GM18526 (cell line): ENCODE measurements around the gene NDNF.

Experiments used
- POLR2A ChIP-seq: IDR thresholded peaks from 3 replicates; pipeline ENCODE4 v1.6.1; 2011; ENCODE audit not compliant: insufficient read length; ENCODE audit errors: extremely low read depth

NDNF gene

DNA sequence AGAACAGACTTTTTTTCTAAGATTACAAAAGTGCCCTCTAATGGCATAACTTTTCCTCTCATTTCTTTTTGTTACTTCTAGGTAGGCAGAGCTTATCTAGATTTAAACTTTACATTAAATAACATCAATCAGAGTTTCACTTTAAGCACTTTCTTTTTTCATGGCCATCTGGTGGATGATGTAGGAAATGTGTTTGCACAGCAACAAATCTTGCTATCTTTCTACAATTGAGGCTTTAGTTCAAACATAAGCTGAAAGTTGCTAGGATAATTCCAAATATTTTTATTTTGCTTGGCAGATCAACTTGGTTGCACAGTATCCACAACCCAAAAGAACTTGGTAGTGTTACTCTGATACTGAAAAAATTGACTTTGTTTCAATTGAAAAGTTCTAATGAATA is 22.0 kb downstream of the NDNF start:
- TF ChIP-seq POLR2A, result no peak

DNA sequence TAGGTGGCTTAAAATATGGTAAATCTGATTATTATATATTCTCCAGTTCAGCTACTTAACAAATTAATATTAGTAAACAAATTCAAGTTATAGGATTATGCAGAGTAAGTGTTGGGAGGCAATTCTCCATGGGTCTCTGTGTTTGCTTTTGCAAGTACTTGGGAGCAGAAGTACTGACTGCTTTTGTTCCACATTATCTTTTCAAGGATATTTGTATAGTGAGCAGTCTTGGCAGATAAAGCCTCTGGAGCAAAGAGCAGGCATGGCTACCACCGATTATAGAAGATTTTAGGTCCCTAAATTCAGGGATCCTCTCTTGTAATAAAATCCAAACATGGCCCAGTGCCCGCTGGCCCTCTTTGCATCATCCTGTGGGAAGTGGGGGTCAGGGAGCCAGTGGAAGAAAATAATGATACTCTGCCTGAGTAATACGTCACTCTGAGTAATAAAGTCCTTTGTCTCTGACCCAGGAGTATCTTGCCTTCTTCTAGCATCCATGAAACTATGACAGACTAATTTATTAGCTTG is 23.2 kb downstream of the NDNF start:
- TF ChIP-seq POLR2A, result no peak

DNA sequence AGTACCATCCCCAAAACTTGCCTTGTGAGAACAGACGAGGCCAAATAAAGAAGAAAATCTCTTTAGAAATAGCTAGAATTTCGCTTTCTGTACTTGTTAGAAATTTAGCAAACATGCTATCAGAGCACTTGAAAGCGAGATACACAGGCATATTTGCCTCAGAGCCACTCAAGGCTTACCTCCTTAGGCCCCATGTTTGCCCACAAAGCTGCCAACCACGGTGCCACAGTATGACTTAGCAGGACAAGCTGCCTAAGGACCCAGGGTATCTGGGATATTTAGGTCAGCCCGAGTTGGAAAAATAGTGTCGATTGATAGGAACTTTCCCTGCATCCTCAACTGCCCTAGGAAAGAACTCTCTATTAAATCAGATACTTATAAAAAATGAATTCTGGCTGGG is 24.2 kb downstream of the NDNF start:
- no peak for TF ChIP-seq POLR2A

GRCh38 chr4:121041307-121042090 is 30.8 kb downstream of the NDNF start:
- TF ChIP-seq POLR2A, result no peak

DNA sequence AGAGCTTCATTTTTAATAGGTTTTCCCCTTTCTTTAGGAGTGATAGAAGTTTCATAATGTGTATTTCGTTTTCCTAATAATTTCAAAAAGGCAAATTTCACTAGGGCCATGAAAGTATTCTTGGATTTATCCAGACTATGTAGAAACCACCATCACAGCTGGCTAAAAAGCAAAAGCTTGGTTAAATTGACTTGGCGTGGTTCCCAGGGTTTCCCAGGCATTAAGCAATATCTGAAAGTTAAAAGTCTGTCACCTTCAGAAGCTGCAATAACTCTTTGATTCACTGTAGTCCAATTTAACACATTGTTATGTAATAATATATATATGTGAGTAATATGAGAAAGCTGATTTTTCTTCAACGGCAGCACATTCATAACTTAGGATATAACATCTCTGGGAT is 38.3 kb downstream of the NDNF start:
- no peak for TF ChIP-seq POLR2A

DNA sequence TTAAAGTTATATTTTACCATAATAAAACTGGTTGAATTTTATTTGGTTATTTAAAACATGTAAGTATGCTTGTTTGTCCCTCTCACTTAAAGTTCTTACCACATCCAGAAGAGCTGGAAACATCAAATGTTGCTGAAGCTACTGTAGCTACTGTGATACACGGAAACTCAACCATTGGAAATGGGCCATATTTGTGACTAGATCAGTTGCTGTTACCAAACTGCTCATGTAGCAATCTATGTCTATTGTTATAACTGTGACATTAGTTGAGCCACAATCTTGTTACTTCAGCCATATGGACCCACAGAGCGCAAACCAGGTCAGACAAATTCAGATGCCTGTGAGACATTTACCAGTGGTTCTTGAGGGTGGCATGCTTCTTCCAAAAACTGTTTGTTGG is 41.6 kb downstream of the NDNF start:
- TF ChIP-seq POLR2A, result no peak

- TF ChIP-seq POLR2A, result no peak
Measured at GRCh38 chr4:121030131-121030530, 42.2 kb downstream of the NDNF start.

DNA sequence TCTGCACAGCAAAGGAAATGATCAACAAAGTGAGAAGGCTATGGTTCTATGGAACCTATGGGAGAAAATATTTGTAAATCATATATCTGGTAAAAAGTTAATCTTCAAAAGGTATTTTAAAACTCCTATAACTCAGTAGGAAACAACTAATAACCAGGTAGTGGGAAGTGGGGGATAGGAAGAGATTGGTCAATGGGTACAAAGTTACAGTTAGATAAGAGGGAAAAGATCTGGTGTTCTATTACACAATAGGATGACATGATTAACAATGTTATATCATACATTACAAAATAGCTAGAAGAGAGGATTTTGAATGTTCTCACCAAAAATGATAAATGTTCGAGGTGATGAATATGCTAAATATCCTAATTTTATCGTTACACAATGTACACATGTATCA is 46.3 kb downstream of the NDNF start:
- no peak for TF ChIP-seq POLR2A

DNA sequence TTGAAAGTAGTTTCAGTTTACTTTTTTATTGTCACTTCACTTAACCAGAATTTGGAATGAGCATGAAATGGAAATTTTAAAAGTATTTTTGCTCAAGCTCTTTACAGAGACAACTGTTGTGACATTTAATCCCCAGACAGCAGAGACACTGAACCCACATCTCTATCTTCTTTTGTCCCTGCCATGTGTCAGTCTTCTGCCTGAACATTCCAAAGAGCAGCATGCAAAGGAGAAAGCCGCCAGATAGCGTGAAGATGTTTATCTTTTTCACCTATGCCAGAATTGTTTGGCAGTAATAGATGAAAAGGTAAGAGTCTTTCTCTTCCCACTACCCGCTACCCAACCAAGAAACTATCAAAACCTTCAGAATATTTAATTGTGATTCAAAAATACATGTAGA is 46.8 kb downstream of the NDNF start:
- no peak for TF ChIP-seq POLR2A

DNA sequence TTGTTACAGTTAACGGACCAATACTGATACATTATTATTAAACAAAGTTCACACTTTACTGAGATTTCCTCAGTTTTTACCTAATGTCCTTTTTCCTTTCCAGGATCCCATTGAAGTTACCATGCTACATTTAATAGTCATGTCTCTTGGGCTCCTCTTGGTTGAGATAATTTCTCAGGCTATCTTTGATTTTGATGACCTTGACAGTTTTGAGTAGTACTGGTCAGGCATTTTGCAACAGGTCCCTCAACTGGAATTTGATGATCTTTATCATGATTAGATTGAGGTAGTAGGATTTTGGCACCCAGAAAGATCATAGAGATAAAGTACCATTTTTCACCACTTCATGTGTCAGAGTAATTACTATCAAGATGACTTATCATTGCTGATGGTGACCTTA is 53.8 kb downstream of the NDNF start:
- no peak for TF ChIP-seq POLR2A

DNA sequence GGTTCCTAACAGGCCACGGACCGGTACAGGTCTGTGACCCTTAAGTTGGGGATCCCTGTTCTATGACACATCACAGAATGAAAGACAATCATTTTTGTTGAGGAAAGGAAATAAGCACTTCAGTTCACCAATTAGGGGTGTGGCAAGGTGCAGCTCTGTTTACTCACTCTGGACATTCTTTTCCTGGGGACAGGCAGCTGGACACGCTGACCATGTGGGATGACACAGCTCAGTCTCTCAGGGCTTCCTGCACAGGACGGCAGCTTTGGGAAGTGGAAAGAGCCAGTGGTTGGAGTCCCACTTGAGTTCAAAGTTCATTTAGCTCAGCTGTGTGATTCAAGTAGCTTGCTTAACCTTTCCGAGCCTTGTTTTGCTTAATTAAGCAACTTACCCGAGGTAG is 55.7 kb downstream of the NDNF start:
- TF ChIP-seq POLR2A, result no peak

DNA sequence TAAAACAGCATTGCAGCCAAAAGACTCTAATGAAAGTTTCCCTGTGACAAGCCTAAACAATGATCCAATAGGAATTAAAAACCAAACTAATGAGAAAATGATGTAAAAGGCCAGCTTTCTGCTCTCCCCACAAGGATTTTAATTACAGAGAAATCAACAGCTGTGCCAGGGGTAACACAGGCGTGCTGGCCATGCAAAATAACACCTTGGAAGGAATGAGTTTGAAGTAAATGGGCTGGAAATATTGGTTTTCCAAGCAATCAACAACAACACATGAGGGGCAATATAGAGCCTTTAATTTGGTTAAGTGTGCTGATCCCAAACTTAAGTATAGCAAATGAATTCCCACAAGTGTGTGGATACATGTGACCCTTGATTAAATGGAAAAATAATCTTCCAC is 56.9 kb downstream of the NDNF start:
- TF ChIP-seq POLR2A, result no peak

DNA sequence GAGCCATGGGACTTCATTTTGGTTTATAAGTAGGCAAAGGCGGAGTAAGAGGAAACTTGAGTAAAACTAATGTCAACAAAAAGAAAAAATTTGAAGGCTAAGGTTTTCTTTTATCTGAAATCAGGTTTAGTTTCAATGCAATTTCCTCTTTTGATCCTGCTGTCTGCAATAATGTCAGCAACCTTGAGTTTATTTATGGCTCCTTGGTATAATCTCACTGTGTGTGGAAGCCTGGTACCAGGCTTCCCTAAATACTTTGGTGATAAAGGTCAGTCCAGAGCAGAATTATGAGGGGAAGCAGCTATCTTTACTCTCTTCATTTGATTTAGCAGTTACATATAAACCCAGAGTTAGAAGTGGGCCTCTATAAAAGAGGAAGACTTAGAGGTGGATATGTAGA is 57.8 kb downstream of the NDNF start:
- TF ChIP-seq POLR2A, result no peak

GRCh38 chr4:121011780-121012340 is 60.5 kb downstream of the NDNF start:
- no peak for TF ChIP-seq POLR2A

- TF ChIP-seq POLR2A, result no peak
Measured at GRCh38 chr4:121011138-121011537, 61.2 kb downstream of the NDNF start.

GRCh38 chr4:121009578-121010478 is 62.5 kb downstream of the NDNF start:
- no peak for TF ChIP-seq POLR2A
